ENCODE results near the gene GGCX.
"Not testable (repeated sequence)": the region's sequence is repeated elsewhere in the genome, so short reads cannot be mapped to it uniquely, and the experiment has no call there.

The GGCX gene

DNA sequence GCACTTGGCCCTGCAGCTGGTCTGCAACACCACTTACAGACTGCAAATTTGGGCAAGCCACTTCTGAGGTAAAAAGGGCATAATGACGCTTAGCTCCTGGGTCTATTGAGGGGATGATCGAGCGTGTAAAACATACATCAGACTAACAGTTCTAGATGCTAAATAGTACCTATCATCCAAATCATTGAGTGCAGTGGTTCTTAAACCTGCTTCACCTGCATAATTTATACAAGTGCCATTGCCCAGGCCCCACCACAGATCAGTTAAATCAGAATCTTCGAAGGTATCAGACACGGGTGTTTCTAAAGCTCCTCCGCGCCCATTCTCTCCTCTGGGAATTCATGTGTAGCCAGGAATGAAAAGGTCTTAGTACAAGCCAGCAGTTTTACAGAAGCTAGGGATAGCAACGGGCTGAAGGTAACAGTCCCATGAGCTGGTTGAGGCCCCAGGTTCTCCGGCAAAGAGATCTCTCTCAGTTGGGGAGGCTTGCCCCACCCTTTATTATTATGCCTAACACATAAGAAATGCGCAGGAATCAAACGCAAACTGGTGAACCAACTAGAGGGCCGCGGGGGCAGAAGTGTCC is 33.5 kb upstream of the GGCX start:
- DNase-seq (ENCODE audit: low spot score) = no peak

DNA sequence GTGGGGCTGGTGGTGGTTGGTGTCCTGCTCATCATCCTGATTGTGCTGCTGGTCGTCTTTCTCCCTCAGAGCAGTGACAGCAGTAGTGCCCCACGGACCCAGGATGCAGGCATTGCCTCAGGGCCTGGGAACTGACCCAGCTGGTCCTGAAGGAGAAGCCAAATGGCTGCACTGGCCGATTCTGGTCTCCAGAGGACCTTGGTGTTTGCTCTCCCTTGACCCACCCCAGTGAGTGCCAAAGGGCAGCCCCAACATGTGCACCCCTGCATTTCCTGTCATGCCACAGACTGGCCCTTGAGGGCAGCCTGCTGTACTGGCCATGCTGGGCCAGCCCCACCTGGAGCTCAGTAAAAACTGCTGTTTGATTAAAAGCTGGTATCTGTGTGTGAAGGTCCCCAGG is 31.7 kb upstream of the GGCX start:
- no peak for DNase-seq (ENCODE audit: low spot score)

DNA sequence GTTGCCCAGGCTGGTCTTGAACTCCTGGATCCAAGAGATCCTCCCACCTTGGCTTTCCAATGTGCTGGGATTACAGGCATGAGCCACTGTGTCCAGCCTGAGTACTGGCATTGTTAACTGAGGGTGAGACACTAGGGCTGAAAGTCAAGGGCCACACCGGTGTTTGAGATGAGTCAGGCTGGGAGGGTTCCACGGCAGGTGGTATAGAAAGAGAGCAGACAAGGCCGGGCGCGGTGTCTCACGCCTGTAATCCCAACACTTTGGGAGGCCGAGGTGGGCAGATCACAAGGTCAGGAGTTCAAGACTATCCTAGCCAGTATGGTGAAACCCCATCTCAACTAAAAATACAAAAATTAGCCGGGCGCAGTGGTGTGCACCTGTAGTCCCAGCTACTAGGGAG is 31.0 kb upstream of the GGCX start:
- DNase-seq (ENCODE audit: low spot score) = not testable (repeated sequence)

DNA sequence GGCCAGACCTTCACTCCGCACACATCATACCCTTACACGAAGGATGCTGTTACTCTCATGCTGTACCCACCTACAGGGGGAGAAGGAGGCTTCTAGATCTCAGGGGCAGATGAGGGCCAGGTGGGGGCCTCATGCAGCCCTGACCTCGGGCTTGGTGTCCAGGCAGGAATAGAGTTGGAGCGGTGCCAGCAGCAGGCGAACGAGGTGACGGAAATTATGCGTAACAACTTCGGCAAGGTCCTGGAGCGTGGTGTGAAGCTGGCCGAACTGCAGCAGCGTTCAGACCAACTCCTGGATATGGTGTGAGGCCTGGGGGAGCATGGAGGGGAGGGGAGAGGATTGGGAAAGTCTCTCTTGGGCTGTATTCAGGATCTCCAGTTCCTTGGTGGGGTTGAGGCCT is 30.3 kb upstream of the GGCX start:
- no peak for DNase-seq (ENCODE audit: low spot score)

DNA sequence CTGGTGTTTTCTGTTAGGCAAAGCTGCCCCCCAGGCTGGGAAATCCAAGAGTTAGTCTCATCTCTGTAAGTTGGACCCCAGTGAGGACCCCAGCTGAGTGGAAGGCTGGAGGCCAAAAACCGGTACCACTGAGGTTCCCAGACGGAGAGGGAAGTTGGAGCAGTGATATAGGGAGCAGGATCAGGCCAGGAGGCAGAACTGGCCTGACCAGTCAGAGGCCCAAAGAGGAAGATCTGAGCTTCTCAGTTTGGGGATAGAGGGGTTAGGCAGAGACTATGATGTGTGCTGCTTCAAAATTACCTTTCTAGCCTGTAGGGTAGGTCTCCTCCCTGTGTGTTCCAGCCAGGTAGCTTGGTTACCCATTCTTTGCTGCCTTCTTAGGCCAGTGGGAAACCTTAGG is 29.7 kb upstream of the GGCX start:
- no peak for DNase-seq (ENCODE audit: low spot score)

DNA sequence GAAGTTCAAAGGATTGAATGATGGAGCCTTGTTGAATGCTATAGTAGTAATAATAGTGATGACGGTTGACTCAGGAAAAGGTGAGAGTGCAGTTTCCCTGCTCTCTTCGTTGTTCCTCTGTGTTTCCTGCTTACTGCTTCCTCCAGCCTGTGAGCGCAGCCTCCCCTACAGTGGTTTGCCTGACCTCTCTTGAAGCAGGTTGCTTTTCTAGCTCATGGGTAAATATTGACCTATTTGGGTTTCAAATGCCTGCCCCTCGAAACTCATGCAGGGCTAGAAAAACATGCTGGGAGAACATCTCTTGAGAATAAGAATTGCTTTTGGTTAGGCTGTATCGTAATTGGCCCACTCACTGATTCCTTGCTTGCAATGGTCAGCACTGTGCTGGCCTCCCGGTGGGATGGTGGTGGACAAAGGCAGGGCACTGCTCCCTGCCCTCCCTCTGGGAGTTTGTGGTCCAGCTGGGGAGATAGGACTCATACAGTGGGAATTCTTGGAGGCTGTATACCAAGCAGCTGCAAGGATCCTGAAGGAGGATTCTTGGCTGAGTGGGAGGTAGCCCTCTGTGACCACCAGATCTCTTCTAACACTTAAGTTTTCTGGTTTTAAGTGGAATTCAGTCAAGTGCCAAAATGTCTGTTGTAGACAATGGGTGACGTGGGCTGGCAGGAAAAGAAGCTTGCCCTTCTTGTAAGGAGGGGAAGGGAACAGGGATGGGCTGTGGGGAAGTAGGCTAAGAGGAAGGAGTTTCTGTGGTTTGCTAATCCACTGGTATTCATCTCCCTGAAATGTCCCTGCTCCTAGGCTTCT is 28.9 kb upstream of the GGCX start:
- no peak for DNase-seq (ENCODE audit: low spot score)

DNA sequence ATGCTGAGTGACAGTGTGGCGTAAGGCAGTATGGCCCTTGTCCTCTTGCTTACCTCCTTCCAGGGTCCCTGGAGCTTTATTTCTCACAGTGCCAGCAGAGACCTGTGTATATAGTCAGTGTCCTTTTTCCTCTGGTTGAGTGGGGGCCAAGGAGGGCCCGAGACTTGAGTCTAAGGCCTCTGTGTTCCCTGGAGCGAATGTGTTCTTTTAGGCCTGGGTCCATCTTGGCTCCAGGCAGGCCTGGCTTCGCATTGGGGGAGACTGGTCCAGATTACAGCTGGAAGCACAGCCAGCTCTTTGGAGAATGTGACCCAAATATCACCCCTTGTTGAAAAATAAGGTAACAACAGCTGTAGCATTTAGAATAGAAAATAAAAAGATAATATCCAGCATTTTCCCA is 27.9 kb upstream of the GGCX start:
- DNase-seq (ENCODE audit: low spot score) = no peak

DNA sequence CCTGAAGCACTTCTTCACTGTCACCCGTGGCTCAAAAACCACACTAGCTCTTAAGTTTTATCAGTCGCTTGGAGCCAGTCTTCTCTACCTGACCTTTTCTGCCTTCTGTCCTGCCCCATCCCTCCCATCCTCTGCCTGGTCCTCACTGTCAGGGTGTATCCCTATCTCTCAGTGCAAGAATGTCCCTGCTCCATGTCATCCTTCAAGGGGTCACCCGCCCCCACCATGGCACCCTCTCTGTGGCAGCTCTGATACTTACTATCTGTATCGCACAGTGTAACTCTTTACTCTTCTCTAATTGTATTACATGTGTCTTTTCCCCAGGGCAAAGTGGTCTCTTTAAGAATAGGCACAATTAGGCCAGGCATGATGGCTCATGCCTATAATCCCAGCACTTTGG is 27.4 kb upstream of the GGCX start:
- no peak for DNase-seq (ENCODE audit: low spot score)

DNA sequence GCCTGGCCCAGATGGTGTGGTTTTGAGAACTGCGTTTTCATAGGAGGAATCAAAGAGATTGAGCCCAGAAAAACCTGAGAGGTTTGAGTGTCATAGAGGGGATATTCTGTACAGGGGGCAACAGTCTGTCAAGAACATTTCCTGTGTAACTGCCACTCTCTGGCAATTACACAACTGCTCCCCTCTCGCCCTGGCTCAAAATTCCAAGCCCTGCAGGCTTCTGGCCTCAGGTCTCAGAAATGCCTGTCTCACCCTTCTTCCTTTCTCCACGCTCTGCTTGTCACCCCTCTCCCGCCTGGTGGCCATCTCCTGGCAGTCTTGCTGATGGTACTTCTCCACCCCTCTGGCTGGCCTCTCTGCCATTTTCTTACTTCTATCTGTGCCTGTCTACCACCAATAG is 26.9 kb upstream of the GGCX start:
- DNase-seq (ENCODE audit: low spot score) = no peak

DNA sequence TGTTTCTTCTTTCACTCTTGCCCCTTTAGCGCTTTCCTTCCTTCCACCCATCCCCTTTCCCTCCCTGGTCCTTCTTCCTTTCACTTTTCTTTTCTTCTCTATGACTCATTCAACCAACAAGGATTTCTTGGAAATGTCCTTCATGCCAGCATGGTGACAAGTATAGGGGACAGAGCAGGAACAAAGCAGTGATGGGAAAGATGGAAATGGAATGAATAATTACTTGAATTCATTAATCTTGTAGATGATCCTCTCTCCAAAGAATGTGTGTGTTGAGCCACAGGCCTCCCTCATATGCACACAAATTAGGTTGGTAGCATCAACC is 24.4 kb upstream of the GGCX start:
- DNase-seq (ENCODE audit: low spot score) = no peak

DNA sequence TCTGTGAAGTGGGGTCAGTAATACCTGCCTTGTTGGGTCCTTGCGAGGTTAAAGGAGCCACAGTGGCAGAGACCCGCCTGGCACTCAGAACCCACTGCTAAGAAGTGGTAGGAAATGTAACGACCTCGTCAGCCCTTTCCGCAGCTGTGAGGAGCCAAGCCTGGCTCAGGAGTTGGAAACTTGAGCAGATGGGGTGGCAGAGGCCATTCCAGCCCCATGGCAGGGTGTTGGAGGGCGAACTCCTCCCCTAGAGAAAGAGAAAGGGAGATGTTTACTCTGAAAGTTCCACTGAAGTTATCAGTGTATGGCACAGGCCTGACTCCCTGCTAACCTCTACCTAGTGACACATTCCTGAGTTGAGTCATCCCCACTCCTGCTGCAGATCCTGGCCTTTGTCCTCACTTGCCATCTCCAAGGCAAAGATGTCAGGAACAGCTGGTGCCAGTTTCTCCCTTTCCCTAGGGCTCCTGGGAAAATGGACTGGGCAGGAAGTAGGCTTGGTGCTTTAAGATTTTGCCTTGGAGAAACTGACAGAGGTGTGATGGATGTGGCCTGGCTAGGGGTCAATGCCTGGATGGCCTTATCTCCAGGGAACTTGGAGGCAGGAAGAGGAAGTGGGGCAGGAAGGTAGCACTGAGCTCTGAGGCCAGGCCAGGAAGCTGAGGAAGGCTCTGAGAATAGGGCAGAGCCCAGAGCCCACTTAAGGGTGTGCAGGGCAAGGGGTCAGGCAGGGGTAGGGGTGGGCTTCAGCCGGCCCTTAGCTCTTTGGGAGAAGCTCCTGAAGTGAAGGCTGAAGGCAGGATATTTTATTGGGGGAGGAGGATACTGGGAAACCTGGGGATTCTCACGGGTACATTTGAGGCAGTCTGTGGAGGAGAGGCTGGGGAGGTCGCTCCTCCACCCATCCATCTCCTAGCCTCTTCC is 23.8 kb upstream of the GGCX start:
- DNase-seq (ENCODE audit: low spot score) = no peak

DNA sequence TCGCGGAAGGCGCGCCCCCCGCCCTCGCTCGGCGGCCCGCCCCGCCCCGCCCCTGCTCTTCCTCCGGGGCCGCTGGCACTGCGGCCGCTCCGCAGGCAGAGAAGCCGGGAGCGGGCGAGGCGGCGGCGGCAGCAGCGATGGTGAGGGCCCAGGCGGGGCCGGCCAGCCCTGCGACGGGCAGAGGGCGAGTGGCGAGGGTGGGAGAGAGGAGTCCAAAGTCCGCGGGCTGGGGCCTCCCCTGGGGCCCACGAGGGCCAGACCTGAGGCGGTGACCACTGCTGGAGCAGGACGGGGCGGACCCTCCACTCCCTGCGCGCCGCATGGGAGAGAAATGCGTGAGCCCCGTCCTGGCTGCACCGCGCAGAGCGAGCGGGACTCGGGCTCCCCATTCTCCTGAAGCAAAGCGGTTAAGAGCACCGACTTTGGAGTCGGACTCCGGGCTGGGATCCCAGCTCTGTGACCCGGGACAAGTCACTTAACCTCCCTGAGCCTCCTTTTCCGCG is 23.1 kb upstream of the GGCX start, which contains the start of gene VAMP5:
VAMP5 (plus strand) TSS at position 78 of the 503 bp plus-strand sequence; CDS start at position 138, 60 bp downstream.
- no peak for DNase-seq (ENCODE audit: low spot score)

DNA sequence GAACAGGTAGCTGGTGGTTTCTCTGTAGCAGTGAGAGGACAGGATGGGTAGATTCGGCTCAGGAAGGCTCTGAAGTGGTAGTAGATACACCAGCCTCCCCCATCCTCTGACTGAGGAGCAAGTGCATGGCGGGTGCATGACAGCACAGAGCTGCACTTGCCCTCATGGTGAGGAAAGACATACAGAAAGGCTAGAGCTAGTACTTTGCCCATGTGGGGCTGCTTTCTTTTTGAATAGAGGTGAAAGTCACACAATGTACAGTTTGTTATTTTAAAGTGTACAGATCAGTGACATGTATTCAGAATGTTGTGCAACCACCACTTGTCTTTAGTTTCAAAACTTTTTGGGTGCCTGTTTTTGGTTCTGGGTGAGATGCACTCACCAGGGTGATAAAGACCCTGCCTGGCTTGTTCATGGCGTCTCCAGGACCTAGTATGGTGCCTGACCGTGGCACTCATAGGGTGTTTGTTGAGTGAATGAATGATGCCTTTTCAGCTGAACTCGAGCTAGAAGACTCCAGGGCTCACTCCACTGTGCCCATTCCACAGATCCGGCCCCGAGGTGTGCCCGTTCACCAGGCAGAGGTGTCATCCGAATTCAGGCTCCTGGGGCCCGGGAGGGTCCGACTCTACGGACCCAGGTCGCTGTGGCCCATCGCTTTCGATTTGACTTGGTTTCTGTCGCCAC is 22.5 kb upstream of the GGCX start:
- peak; percentile 37 for DNase-seq (ENCODE audit: low spot score)

DNA sequence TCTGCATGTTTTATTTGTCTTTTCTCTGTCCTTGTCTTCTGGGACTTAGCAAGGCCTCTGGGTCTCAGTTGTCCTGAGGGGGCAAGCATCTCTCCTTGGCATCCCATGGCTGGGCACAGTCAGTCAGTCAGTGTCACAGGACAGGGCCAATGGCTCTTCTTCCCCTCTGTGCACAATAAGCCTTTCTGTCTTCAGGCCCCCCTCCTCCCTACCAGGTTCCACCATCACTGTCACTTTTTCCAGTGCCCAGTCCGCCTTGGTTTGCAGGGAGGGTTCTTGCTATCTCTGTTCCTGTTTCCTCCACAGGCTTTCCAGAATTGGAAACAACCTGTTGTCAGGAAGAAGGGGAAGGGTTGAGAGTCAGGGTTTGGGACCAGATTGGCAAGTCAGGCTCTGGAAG is 21.2 kb upstream of the GGCX start:
- no peak for DNase-seq (ENCODE audit: low spot score)

DNA sequence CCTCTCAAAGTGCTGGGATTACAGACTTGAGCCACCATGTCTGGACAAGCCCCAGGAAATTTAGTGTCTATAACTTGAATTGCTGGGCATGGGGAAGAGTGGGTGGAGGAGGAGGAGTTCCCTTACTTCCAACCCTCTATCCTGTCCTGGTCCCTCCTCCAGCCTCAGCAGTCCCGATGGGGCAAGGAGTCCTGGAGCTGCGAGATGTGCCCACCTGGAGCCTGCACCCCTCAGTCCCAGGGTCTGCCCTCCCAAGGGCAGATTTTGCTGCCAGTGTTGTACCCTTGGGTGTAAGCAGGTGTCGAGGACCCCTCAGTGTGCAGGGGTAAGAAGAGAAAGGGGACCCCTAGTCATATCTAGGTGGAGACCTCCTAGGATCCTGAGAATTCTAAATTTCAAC is 18.9 kb upstream of the GGCX start:
- DNase-seq (ENCODE audit: low spot score) = no peak

DNA sequence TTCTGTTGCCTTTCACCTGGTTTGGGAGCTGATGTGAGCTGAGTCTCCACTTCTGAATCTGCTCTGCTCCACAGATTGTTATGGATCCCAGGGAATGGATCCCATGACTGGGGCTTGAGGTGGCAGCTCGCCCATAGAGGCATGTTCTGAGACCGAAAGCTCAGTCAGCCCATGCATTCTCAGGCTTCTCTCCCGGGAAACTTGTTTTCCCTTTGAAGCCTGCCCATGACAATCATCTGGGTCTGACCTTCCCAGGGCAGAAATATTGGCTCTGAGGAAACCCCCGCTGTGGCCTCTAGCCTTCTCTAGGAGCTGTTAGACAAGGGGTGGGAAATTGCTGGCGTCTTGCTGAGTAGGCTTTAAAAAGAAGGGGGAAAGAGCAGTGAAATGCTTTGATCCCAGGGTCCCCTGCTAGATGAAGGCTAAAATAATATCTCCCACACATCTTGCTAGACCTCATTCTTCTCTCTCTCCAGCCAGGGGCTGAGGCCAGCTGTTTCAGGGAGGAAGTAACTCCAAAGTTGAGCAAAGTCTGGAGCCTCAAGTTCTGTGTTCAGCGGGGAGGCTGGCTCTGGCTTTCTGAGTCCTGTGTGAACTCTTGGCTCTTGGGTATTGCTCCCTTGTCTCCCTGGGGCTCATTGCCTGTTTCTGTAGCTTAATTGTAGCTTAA is 18.1 kb upstream of the GGCX start:
- DNase-seq (ENCODE audit: low spot score) = no peak

DNA sequence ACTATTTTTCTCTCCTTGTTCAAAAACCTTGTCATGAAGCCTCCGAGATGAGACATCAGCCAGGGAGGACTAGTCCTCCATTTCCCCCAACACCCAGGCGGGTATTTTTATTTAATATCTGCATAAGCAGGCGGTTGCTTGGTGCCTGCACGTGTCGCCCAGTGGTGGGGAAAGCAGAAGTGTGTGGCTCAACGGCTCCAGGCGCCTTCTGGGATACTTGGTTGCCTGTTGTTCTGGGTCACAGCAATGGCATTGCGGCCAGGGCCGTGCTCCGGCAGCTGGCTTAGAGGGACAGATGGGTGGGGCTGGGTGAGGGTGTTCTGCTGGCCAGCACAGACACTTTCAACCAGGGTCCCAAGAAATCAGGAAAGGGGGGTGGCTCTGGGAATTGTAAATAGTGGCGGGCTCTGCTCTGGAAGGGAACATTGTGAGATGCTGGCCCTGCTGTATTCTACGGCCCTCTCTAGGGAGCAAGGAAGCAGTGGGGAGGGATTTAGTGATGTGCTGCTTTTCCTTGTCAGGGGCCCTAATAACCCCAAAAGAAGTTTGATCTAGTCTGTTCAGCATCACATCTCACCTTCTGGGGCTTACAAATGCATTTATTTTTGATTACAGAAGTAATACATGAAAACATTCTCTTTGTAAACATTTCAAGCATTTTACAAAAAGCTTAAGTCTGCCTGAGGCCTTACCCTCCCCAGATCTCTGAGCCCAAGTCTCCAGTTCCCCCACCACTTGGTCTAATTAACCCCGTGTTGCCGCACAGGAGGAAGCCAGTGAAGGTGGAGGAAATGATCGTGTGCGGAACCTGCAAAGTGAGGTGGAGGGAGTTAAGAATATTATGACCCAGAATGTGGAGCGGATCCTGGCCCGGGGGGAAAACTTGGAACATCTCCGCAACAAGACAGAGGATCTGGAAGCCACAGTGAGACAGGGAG is 17.2 kb upstream of the GGCX start:
- no peak for DNase-seq (ENCODE audit: low spot score)

DNA sequence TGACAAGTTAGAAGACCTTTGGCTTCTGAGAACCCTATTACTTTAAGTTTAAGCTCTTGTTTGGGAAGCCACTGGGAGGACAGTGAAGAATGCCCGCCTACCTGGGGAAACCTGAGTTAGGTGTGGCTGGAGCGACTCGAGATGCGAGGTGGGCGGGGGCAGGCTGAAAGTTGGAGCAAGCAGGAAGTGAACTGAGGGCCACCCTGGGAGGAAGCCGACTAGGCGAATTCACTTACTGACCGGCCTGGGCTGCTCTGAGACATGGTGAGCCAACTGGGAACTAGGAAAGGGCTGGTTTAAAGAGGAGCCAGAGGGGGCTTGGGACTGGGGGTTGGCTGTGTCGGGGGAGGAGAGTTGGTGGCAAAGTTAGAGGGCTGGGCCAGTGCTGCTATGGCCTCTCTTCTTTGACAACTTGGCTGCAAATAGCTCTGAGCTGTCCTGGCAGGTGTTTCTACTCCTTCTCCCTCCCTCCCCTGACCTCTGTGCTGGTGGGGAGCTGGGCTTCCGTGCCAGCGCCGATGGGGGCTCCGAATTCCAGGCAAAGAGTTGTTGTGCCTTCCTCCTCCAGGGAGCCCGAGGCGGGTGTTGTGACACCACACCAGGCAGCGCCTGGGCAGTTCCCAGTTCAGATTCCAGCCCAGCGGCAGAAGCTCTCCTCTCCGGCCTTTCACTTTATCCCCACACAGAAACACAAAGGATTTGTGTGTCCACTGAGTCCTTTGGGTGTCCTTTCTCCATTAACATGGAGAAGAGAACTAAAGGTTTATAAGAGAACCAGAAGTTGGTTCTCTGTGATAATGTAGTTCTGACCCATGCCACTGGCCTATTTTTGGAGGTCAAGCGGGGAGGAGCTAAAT is 16.3 kb upstream of the GGCX start, which contains the start of gene VAMP8:
VAMP8 (plus strand) TSS at position 201 of the 857 bp plus-strand sequence; CDS start at position 262, 61 bp downstream.
- DNase-seq (ENCODE audit: low spot score) = peak; percentile 64

DNA sequence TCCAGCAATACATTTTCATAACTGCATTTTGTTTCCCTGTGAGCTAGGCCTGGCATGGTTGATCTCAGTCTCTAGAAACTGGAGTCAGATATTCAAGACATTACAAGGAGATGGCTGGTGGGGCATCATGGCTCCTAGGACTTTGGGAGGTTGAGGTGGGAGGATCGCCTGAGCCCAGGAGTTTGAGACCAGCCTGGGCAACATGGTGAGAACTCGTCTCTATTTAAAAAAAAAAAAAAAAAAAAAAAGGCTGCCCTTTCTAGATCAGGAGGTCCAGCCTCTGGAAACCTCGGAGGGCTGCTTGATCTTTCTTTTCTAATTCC is 15.7 kb upstream of the GGCX start:
- DNase-seq (ENCODE audit: low spot score) = no peak

All from CD4-positive, alpha-beta T cell treated with Interleukin-6 at 100 ng/mL for 8 hours (primary cell).